Activated CD4-positive, alpha-beta memory T cell treated with anti-CD3 and anti-CD28 coated beads for 36 hours (primary cell): ENCODE measurements around the gene ZP1. TPM values are rescaled to one million over a fixed set of nuclear protein-coding genes. Genes with fewer than 3 reads are reported as not detected.
A peak's percentile ranks its signal among the peaks of the same experiment; 100 is the strongest.

Experiments used
- CTCF ChIA-PET: fragments of 350-600 bp; sonication (Branson Sonifier 250); formaldehyde crosslinking; loops from one replicate; lab custom pipeline; 2021; ENCODE audit warnings: antibody characterized with exemption, inconsistent platforms; lab: Charles Lee
- POLR2A ChIA-PET: fragments of 350-600 bp; sonication (Branson Sonifier 250); formaldehyde crosslinking; loops from one replicate; lab custom pipeline; 2021; ENCODE audit warnings: antibody characterized with exemption; lab: Charles Lee
- DNase-seq: peaks from one replicate; pipeline ENCODE4 v3.0.0-alpha.2; 2020
- H3K27ac Mint-ChIP-seq: one replicate; pipeline ENCODE4 v1.8.0; 2021; ENCODE audit warnings: mixed read lengths
- H3K27me3 Mint-ChIP-seq: one replicate; pipeline ENCODE4 v1.8.0; 2021; ENCODE audit warnings: mixed read lengths
- H3K36me3 Mint-ChIP-seq: one replicate; pipeline ENCODE4 v1.8.0; 2021; ENCODE audit warnings: mixed read lengths
- H3K4me1 Mint-ChIP-seq: one replicate; pipeline ENCODE4 v1.8.0; 2021; ENCODE audit warnings: low read depth, mixed read lengths
- H3K4me3 Mint-ChIP-seq: one replicate; pipeline ENCODE4 v1.8.0; 2021; ENCODE audit warnings: mild to moderate bottlenecking, mixed read lengths
- H3K9me3 Mint-ChIP-seq: one replicate; pipeline ENCODE4 v1.8.0; 2021; ENCODE audit warnings: mixed read lengths
- intact Hi-C: fragments of 100-400 bp; cut with micrococcal nuclease; formaldehyde crosslinking; loops from one replicate; pipeline ENCODE4 v1.15.1; 2023
- total RNA-seq, 2 experiments: library from RNA; stranded (reverse); gene quantifications; one replicate each; pipeline ENCODE4 v1.2.3, GENCODE V29; 2021

Gene ZP1
- total RNA-seq, 2 experiments from 2014 or later: not detected

GRCh38 chr11:60923800-60924109, 56.4 kb downstream of the ZP1 start:
- no peak overlapping the region for H3K27ac Mint-ChIP-seq
- ChIA-PET POLR2A (interaction anchor here (0.6 kb wide), 1 partner anchor 381 kb away, joined by 3 read pairs; no protein-coding TSS in a partner anchor), CTCF (interaction anchor here (0.6 to 1.0 kb wide), 2 partner anchors 8 to 46 kb away, joined by 3 to 5 read pairs; no protein-coding TSS in a partner anchor)
- H3K4me1 Mint-ChIP-seq: peaks cover 28% of the 10 kb centered on the region
- peaks cover 40% of the 10 kb centered on the region for H3K36me3 Mint-ChIP-seq
- intact Hi-C loops: loop anchor here (1.0 kb wide), 1 partner anchor 8 kb away; no protein-coding TSS in a partner anchor
- peak overlapping the region; percentile 45 for H3K4me3 Mint-ChIP-seq
- H3K27me3 Mint-ChIP-seq: peaks cover 23% of the 10 kb centered on the region
- DNase-seq: no peak
- no peaks in the 10 kb centered on the region for H3K9me3 Mint-ChIP-seq

- peaks cover 22% of the 10 kb centered on the region for H3K4me1 Mint-ChIP-seq
- peaks cover 39% of the 10 kb centered on the region for H3K36me3 Mint-ChIP-seq
- intact Hi-C loops: loop anchor here (1.0 kb wide), 1 partner anchor 9 kb away; no protein-coding TSS in a partner anchor
- peak within 1 kb of the TSS; percentile 46 for H3K4me3 Mint-ChIP-seq
- no peak within 1 kb of the TSS for H3K27ac Mint-ChIP-seq
- peaks cover 23% of the 10 kb centered on the region for H3K27me3 Mint-ChIP-seq
- no peak for DNase-seq
- ChIA-PET CTCF (interaction anchor here (0.6 to 1.0 kb wide), 2 partner anchors 9 to 46 kb away, joined by 3 to 5 read pairs; no protein-coding TSS in a partner anchor), POLR2A (no interaction called here)
- no peaks in the 10 kb centered on the region for H3K9me3 Mint-ChIP-seq
Measured at GRCh38 chr11:60924110-60924905, 57.0 kb downstream of the ZP1 start, which contains the start of gene TMEM132A. TMEM132A (plus strand) TSS chr11:60924460; CDS start chr11:60924634, 174 bp downstream.

Other genes starting within 250 kb of the ZP1 start
- not detected for gene MS4A8, start 167.9 kb upstream of the ZP1 start, total RNA-seq
- gene MS4A18, start 142.8 kb upstream of the ZP1 start, total RNA-seq: not detected
- not detected for gene MS4A15, start 110.7 kb upstream of the ZP1 start, total RNA-seq
- gene MS4A10, start 82.2 kb upstream of the ZP1 start, total RNA-seq: not detected
- gene CCDC86, start 25.4 kb upstream of the ZP1 start, total RNA-seq: 10 to 100 TPM; 40.6 to 42.1 TPM
- gene PTGDR2, start 11.6 kb upstream of the ZP1 start, total RNA-seq: under 1 TPM; 0.33 to 0.36 TPM
- gene PRPF19, start 39.0 kb downstream of the ZP1 start, total RNA-seq: 100 to 1,000 TPM; 127 to 139 TPM
- 100 to 1,000 TPM; 101 to 106 TPM for gene TMEM109, start 46.6 kb downstream of the ZP1 start, total RNA-seq
- gene TMEM132A, start 56.9 kb downstream of the ZP1 start, total RNA-seq: 1 to 10 TPM; 3.3 to 5.7 TPM
- 1 to 10 TPM; 1.3 to 1.8 TPM for gene SLC15A3, start 84.6 kb downstream of the ZP1 start, total RNA-seq
- gene CD6, start 104.1 kb downstream of the ZP1 start, total RNA-seq: 100 to 1,000 TPM; 271 to 279 TPM
- 100 to 1,000 TPM; 302 to 306 TPM for gene CD5, start 234.9 kb downstream of the ZP1 start, total RNA-seq